Measurements from ENCODE around the gene NTRK2.

GRCh38 chr9:85042981-85043647 lies 373.6 kb downstream of the NTRK2 start:
- no peak for TF ChIP-seq CTCF (IDR thresholded peaks at IDR 0.05)
- no peak for TF ChIP-seq EZH2 (IDR thresholded peaks at IDR 0.05)

Data from neural progenitor cell (in vitro differentiated cells).